ENCODE results near the gene FAM153A. TPM values are rescaled to one million over a fixed set of nuclear protein-coding genes. Genes with fewer than 3 reads are reported as not detected.
"Not testable (repeated sequence)": the region's sequence is repeated elsewhere in the genome, so short reads cannot be mapped to it uniquely, and the experiment has no call there.

Gene FAM153A
- total and polyA plus RNA-seq, 8 donors = 1.4 to 7.5 (median 4.3) TPM

- FAIRE-seq; intact Hi-C loops (cut with DNase I); H3K4me3 ChIP-seq; H3K4me1 ChIP-seq; H3K36me3 ChIP-seq; H3K9me3 ChIP-seq; ATAC-seq; DNase-seq; H3K27me3 ChIP-seq; H3K27ac ChIP-seq: not testable (repeated sequence)
- WGBS, 2 donors = 49 to 52% methylated on average over 3 of the region's 5 CpGs
Observed at GRCh38 chr5:177801427-177801826, 18.7 kb upstream of the FAM153A start.

- FAIRE-seq; H3K27me3 ChIP-seq; intact Hi-C loops (cut with DNase I); DNase-seq; H3K4me1 ChIP-seq; H3K36me3 ChIP-seq; H3K27ac ChIP-seq; H3K4me3 ChIP-seq; H3K9me3 ChIP-seq; ATAC-seq: not testable (repeated sequence)
- 60 to 74% methylated on average over 1 to 11 of the region's 19 CpGs for WGBS, 2 donors
Observed at GRCh38 chr5:177798237-177798840, 15.6 kb upstream of the FAM153A start.

DNA sequence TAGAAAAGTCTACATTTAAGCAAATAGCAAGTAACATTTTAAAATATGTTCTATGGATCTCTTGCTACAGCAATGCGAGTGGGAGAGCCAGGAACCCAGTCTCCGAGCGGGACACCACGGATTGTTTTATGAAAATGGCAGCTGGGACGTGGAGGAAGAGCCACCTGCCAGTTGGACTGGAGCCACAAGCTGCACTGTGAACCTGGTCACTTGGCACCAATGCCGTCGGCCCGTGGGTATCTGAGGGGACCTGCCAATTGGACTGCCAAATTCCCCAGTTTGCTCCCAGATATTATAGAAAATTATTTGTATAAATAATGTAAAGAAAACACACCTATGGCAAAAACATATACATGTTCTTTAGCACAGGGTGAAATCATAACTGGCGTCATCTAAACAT lies 10.6 kb upstream of the FAM153A start:
- H3K9me3 ChIP-seq; H3K27ac ChIP-seq; H3K4me3 ChIP-seq; H3K36me3 ChIP-seq; H3K4me1 ChIP-seq; H3K27me3 ChIP-seq; FAIRE-seq; intact Hi-C loops (cut with DNase I): not testable (repeated sequence)
- peak in 3 of 6 donors; percentile 13 to 46 (median 19) for DNase-seq
- ATAC-seq = peak; percentile 40 to 52 (median 47)
- 16 to 30% methylated on average over 3 to 4 of the region's 9 CpGs for WGBS, 2 donors

DNA sequence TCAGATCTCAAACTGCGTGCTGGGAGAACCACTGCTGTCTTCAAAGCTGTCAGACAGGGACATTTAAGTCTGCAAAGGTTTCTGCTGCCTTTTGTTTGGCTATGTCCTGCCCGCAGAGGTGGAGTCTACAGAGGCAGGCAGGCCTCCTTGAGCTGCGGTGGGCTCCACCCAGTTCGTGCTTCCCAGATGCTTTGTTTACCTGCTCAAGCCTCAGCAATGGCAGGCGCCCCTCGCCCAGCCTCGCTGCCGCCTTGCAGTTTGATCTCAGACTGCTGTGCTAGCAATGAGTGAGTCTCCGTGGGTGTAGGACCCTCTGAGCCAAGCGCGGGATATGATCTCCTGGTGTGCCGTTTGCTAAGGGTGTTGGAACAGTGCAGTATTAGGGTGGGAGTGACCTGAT lies 8.9 kb upstream of the FAM153A start:
- FAIRE-seq; H3K4me1 ChIP-seq; H3K4me3 ChIP-seq; H3K9me3 ChIP-seq; H3K27me3 ChIP-seq; ATAC-seq; intact Hi-C loops (cut with DNase I); H3K27ac ChIP-seq; H3K36me3 ChIP-seq: not testable (repeated sequence)
- 72 to 80% methylated on average over 2 to 4 of the region's 12 CpGs for WGBS, 2 donors
- DNase-seq = peak in 1 of 6 donors; percentile 15

- H3K9me3 ChIP-seq; H3K36me3 ChIP-seq; intact Hi-C loops (cut with DNase I); FAIRE-seq; H3K27ac ChIP-seq; H3K27me3 ChIP-seq; H3K4me3 ChIP-seq; H3K4me1 ChIP-seq: not testable (repeated sequence)
- DNase-seq (peak in 1 of 6 donors; percentile 28), ATAC-seq (peak in 1 of 4 donors; percentile 63)
- 28 to 32% methylated on average over 8 to 12 of the region's 23 CpGs for WGBS, 2 donors
Observed at GRCh38 chr5:177782169-177782568, 530 bp downstream of the FAM153A start.

- H3K4me3 ChIP-seq; FAIRE-seq; H3K27me3 ChIP-seq; H3K9me3 ChIP-seq; intact Hi-C loops (cut with DNase I); H3K36me3 ChIP-seq; H3K27ac ChIP-seq; H3K4me1 ChIP-seq; ATAC-seq; DNase-seq: not testable (repeated sequence)
- WGBS, 2 donors = no CpG with 5 or more reads among the region's 3 CpGs
Observed at GRCh38 chr5:177771206-177771605, 11.5 kb downstream of the FAM153A start.

- FAIRE-seq; H3K27ac ChIP-seq; DNase-seq; H3K9me3 ChIP-seq; intact Hi-C loops (cut with DNase I); ATAC-seq; H3K4me3 ChIP-seq; H3K36me3 ChIP-seq; H3K4me1 ChIP-seq; H3K27me3 ChIP-seq: not testable (repeated sequence)
- WGBS, 2 donors = 61 to 84% methylated on average over 2 of the region's 2 CpGs
Observed at GRCh38 chr5:177770646-177771045, 12.1 kb downstream of the FAM153A start.

GRCh38 chr5:177763737-177764508 lies 18.8 kb downstream of the FAM153A start:
- H3K27me3 ChIP-seq; H3K9me3 ChIP-seq; intact Hi-C loops (cut with DNase I); H3K36me3 ChIP-seq; FAIRE-seq; H3K4me1 ChIP-seq; H3K4me3 ChIP-seq; H3K27ac ChIP-seq: not testable (repeated sequence)
- peak; percentile 44 to 74 (median 70) for ATAC-seq
- 47 to 74% methylated on average over 3 to 5 of the region's 15 CpGs for WGBS, 2 donors
- peak in 5 of 6 donors; percentile 22 to 53 (median 29) for DNase-seq

DNA sequence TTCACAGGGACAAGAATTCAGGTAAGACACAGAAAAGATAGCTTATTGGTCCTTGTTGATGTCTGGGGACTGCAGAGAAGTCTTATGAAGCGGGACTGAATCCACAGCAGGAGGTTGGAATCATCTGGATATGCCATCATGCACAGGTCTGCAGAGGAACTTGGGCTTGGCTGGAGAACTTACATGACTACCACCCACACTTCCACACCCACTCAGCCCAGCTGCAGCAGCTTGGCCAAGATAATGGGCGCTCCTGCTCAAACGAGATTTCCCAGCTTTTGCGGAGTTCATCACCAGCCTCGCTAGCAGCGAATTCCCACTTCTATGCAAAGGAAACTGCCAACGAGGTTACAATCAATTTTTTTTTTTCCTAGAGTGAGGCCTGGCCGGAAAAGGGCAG lies 21.7 kb downstream of the FAM153A start:
- H3K27me3 ChIP-seq; FAIRE-seq; ATAC-seq; DNase-seq; H3K4me1 ChIP-seq; H3K4me3 ChIP-seq; H3K9me3 ChIP-seq; H3K36me3 ChIP-seq; intact Hi-C loops (cut with DNase I); H3K27ac ChIP-seq: not testable (repeated sequence)
- 70 to 84% methylated on average over 5 to 8 of the region's 8 CpGs for WGBS, 2 donors

DNA sequence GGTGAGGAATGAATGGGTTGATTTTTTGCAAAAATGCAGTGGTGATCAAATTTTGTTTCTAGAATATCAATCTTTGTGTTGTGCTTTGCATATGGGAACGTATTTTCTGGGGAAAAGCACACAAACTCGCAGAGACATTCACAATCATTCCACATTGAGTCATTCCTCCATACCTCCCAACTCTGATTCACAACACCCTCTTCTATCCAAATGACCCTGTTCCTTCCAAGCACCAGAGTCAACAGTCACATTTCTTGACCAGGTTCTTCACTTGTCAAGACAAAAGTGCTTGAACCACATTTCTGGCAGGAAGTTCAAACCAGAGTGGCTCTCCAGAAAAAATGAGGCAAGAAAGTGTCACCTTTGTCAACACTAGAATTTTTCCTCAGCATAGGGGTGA lies 35.3 kb downstream of the FAM153A start:
- FAIRE-seq = not testable (repeated sequence)

GRCh38 chr5:177724858-177725257 lies 57.8 kb downstream of the FAM153A start:
- DNase-seq; H3K36me3 ChIP-seq; H3K4me3 ChIP-seq; ATAC-seq; H3K4me1 ChIP-seq; H3K9me3 ChIP-seq; FAIRE-seq; H3K27ac ChIP-seq; H3K27me3 ChIP-seq; intact Hi-C loops (cut with DNase I): not testable (repeated sequence)
- WGBS, 2 donors = 79% methylated on average over 2 of the region's 7 CpGs; no CpG with 5 or more reads in 1 of the 2 donors

More for the DNA sequence above, 35.3 kb downstream of the FAM153A start:
- intact Hi-C loops (cut with DNase I); H3K9me3 ChIP-seq; H3K27ac ChIP-seq; H3K27me3 ChIP-seq; ATAC-seq; H3K4me1 ChIP-seq; H3K4me3 ChIP-seq; H3K36me3 ChIP-seq; DNase-seq: not testable (repeated sequence)
- WGBS, 2 donors = 64 to 67% methylated on average over 2 of the region's 2 CpGs

- 70 to 74% methylated on average over 1 to 2 of the region's 6 CpGs for WGBS, 2 donors
- not testable (repeated sequence) for FAIRE-seq
Observed at GRCh38 chr5:177723831-177724485, 58.7 kb downstream of the FAM153A start.

More at GRCh38 chr5:177723831-177724485, 58.7 kb downstream of the FAM153A start:
- ATAC-seq; DNase-seq; H3K36me3 ChIP-seq; H3K4me3 ChIP-seq; H3K4me1 ChIP-seq; H3K27me3 ChIP-seq; intact Hi-C loops (cut with DNase I); H3K9me3 ChIP-seq; H3K27ac ChIP-seq: not testable (repeated sequence)

All from pancreas (tissue), 10 donors.